ENCODE measurements around the gene DOCK10. TPM values are rescaled to one million over a fixed set of nuclear protein-coding genes. Genes with fewer than 3 reads are reported as not detected.

DOCK10 gene
- total RNA-seq, 2 experiments from 2014 or later = 40.8 to 68.2 TPM

DNA sequence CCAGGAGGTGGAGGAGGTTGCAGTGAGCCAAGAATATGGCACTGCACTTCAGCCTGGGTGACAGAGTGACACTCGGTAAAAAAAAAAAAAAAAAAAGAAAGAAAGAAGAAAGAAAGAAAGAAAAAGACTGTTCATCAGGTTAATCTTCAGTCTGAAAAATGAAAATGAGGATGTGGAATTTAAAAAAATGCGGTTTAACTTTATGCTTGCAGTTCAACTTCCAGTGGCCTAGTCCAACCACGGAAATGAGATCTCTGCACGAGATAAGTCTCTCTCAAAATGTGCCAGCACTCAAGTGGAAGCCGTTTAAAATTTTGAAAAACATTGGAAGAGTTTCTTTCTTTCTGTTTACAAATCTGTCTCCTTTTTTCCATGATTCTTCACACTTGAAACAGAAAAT, 112.1 kb downstream of the DOCK10 start:
- TF ChIP-seq, protein P1, sequence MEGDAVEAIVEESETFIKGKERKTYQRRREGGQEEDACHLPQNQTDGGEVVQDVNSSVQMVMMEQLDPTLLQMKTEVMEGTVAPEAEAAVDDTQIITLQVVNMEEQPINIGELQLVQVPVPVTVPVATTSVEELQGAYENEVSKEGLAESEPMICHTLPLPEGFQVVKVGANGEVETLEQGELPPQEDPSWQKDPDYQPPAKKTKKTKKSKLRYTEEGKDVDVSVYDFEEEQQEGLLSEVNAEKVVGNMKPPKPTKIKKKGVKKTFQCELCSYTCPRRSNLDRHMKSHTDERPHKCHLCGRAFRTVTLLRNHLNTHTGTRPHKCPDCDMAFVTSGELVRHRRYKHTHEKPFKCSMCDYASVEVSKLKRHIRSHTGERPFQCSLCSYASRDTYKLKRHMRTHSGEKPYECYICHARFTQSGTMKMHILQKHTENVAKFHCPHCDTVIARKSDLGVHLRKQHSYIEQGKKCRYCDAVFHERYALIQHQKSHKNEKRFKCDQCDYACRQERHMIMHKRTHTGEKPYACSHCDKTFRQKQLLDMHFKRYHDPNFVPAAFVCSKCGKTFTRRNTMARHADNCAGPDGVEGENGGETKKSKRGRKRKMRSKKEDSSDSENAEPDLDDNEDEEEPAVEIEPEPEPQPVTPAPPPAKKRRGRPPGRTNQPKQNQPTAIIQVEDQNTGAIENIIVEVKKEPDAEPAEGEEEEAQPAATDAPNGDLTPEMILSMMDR (conservative IDR thresholded peaks at IDR 0.05; ENCODE audit: low read length) = no peak
- TF ChIP-seq EZH2phosphoT487 (IDR thresholded peaks at IDR 0.05; ENCODE audit: borderline replicate concordance, low read depth, low read length) = no peak
- Histone ChIP-seq H3K9me3 (ENCODE audit: low read length) (no peaks in the 10 kb centered on the region), H3K9me2 (ENCODE audit: insufficient read depth, low read length) (no peaks in the 10 kb centered on the region), H3K36me3 (ENCODE audit: insufficient read depth, low read length) (peaks cover 64% of the 10 kb centered on the region), H3K4me2 (ENCODE audit: low read length) (no peak overlapping the region), H3K27ac (ENCODE audit: low read depth, low read length, poor library complexity, severe bottlenecking) (no peak overlapping the region), H3K4me1 (ENCODE audit: insufficient read depth, low read length, poor library complexity, severe bottlenecking) (peaks cover 19% of the 10 kb centered on the region), H3K79me2 (ENCODE audit: insufficient read depth, low read depth, low read length) (peaks cover 1% of the 10 kb centered on the region; the same call in 1 of the 2 replicates), H2AFZ (ENCODE audit: low read length) (no peak overlapping the region), H4K20me1 (ENCODE audit: insufficient read depth, low read length) (no peaks in the 10 kb centered on the region), H3K4me3 (ENCODE audit: low read depth, low read length, poor library complexity, severe bottlenecking) (no peak overlapping the region)
- POLR2A ChIA-PET = no interaction called here
- no peak for DNase-seq (ENCODE audit: low spot score)
- intact Hi-C loops (cut with micrococcal nuclease; ENCODE audit: unreplicated experiment) = no loop called here
- CTCF ChIA-PET (ENCODE audit: unreplicated experiment) = no interaction called here
- BruUV-seq (replicated peaks) = no TSS peak

DNA sequence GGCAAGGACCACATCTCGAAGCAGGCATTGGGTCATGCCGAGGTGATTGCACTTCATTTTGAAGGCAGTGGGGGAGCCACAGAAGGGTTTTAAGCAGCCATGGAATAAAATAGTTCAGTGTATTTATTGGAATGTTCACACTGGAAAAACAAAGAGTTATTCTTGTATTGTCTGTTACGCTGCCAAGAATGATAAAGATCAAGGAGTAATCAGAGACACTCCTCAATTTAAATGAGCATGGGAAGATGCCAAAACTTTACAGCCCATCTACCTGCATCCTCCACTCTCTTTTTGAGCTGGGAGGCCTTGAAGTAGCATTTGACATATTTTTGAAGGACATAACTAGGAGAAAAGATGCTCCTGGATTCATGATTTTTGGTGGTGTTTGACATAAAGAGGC, 112.8 kb downstream of the DOCK10 start:
- DNase-seq (ENCODE audit: low spot score) = no peak
- no peak for TF ChIP-seq EZH2phosphoT487 (IDR thresholded peaks at IDR 0.05; ENCODE audit: borderline replicate concordance, low read depth, low read length)
- TF ChIP-seq, protein P1 (conservative IDR thresholded peaks at IDR 0.05; ENCODE audit: low read length) = no peak
- H3K27ac ChIP-seq (ENCODE audit: low read depth, low read length, poor library complexity, severe bottlenecking) = no peak overlapping the region
- H3K4me2 ChIP-seq (ENCODE audit: low read length) = no peak overlapping the region
- H3K4me3 ChIP-seq (ENCODE audit: low read depth, low read length, poor library complexity, severe bottlenecking) = no peak overlapping the region
- H2AFZ ChIP-seq (ENCODE audit: low read length) = no peak overlapping the region
- CTCF ChIA-PET (ENCODE audit: unreplicated experiment) = no interaction called here
- intact Hi-C loops (cut with micrococcal nuclease; ENCODE audit: unreplicated experiment) = no loop called here
- H3K9me2 ChIP-seq (ENCODE audit: insufficient read depth, low read length) = no peaks in the 10 kb centered on the region
- no peaks in the 10 kb centered on the region; the same call in 1 of the 2 replicates for H3K79me2 ChIP-seq (ENCODE audit: insufficient read depth, low read depth, low read length)
- H3K36me3 ChIP-seq (ENCODE audit: insufficient read depth, low read length) = peaks cover 70% of the 10 kb centered on the region
- H4K20me1 ChIP-seq (ENCODE audit: insufficient read depth, low read length) = no peaks in the 10 kb centered on the region
- H3K9me3 ChIP-seq (ENCODE audit: low read length) = no peaks in the 10 kb centered on the region
- POLR2A ChIA-PET = interaction anchor here (0.9 kb wide), 1 partner anchor 8 kb away, joined by 3 read pairs; no protein-coding TSS in a partner anchor
- no TSS peak for BruUV-seq (replicated peaks)
- H3K4me1 ChIP-seq (ENCODE audit: insufficient read depth, low read length, poor library complexity, severe bottlenecking) = peaks cover 26% of the 10 kb centered on the region

DNA sequence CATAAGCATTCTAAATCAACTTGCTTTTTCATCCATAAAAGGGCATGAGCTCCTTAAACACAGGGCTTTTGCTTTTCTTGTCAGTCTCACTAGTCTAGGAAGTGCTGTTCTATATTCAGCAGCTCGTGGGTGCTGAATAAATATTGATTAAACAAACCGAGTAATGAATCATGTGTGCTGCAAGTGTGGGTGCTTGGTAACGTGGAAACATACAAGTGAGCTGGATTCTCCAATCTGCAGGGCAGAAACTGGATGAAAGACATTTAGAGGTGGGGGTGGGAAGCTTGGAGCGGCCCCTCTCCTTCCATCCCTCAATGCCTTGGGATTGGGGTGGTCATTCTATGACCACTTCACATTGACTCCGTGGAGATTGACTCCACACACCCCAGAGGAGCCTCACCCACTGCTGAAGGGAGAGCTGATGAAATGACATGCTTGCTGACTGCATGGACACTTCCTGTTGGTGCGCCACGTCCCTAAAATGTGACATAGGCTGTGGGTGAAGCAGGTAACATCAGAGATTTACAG, 114.6 kb downstream of the DOCK10 start:
- H3K4me3 ChIP-seq (ENCODE audit: low read depth, low read length, poor library complexity, severe bottlenecking) = no peak overlapping the region
- ChIA-PET CTCF (ENCODE audit: unreplicated experiment) (no interaction called here), POLR2A (interaction anchor here (1.0 to 3.7 kb wide), 5 partner anchors 10 to 52 kb away, joined by 3 to 15 read pairs (median 5); no protein-coding TSS in a partner anchor)
- TF ChIP-seq, protein P1 (conservative IDR thresholded peaks at IDR 0.05; ENCODE audit: low read length) = no peak
- TF ChIP-seq EZH2phosphoT487 (IDR thresholded peaks at IDR 0.05; ENCODE audit: borderline replicate concordance, low read depth, low read length) = no peak
- peaks cover 75% of the 10 kb centered on the region for H3K36me3 ChIP-seq (ENCODE audit: insufficient read depth, low read length)
- no peak for DNase-seq (ENCODE audit: low spot score)
- intact Hi-C loops (cut with micrococcal nuclease; ENCODE audit: unreplicated experiment) = no loop called here
- no peaks in the 10 kb centered on the region for H3K79me2 ChIP-seq (ENCODE audit: insufficient read depth, low read depth, low read length)
- H3K9me3 ChIP-seq (ENCODE audit: low read length) = no peaks in the 10 kb centered on the region
- no peaks in the 10 kb centered on the region for H4K20me1 ChIP-seq (ENCODE audit: insufficient read depth, low read length)
- peaks cover 34% of the 10 kb centered on the region for H3K4me1 ChIP-seq (ENCODE audit: insufficient read depth, low read length, poor library complexity, severe bottlenecking)
- no peaks in the 10 kb centered on the region for H3K9me2 ChIP-seq (ENCODE audit: insufficient read depth, low read length)
- no TSS peak for BruUV-seq (replicated peaks)
- no peak overlapping the region for H3K4me2 ChIP-seq (ENCODE audit: low read length)
- no peak overlapping the region for H2AFZ ChIP-seq (ENCODE audit: low read length)
- H3K27ac ChIP-seq (ENCODE audit: low read depth, low read length, poor library complexity, severe bottlenecking) = no peak overlapping the region
